WTC11 (cell line): Measurements from ENCODE around the gene APH1B.

Source experiments
- CTCF ChIP-seq: fragments of 200-600 bp; IDR thresholded peaks from 2 replicates; pipeline ENCODE4 v1.8.0; 2022; ENCODE audit warnings: antibody characterized with exemption
- ESRRA ChIP-seq: sonication (generic); formaldehyde crosslinking; IDR thresholded peaks from 2 replicates; pipeline ENCODE4 v1.8.1; 2022; ENCODE audit warnings: mild to moderate bottlenecking, missing genetic modification reagents, borderline replicate concordance
- FOXP4 ChIP-seq: sonication (generic); formaldehyde crosslinking; IDR thresholded peaks from 2 replicates; pipeline ENCODE4 v1.8.0; 2022; ENCODE audit warnings: mild to moderate bottlenecking, missing genetic modification reagents
- MAX ChIP-seq: sonication (generic); formaldehyde crosslinking; IDR thresholded peaks from 2 replicates; pipeline ENCODE4 v1.8.0; 2022; ENCODE audit warnings: mild to moderate bottlenecking, missing genetic modification reagents
- MYBL2 ChIP-seq: sonication (generic); formaldehyde crosslinking; IDR thresholded peaks from 2 replicates; pipeline ENCODE4 v1.8.1; 2023; ENCODE audit warnings: mild to moderate bottlenecking, moderate library complexity, missing genetic modification reagents
- USF2 ChIP-seq: sonication (generic); formaldehyde crosslinking; IDR thresholded peaks from 2 replicates; pipeline ENCODE4 v1.8.1; 2023; ENCODE audit warnings: mild to moderate bottlenecking, missing genetic modification reagents, moderate library complexity
- ZNF219 ChIP-seq: sonication (generic); formaldehyde crosslinking; IDR thresholded peaks from 2 replicates; pipeline ENCODE4 v1.8.0; 2023; ENCODE audit warnings: missing genetic modification reagents, mild to moderate bottlenecking, borderline replicate concordance

- TF ChIP-seq CTCF (no peak), MAX (CRISPR knock-in tag) (no peak), USF2 (no peak), MYBL2 (no peak), ESRRA (CRISPR knock-in tag) (no peak), FOXP4 (CRISPR knock-in tag) (no peak), ZNF219 (CRISPR knock-in tag) (no peak)
Observed at GRCh38 chr15:63236272-63236671, 41.1 kb upstream of the APH1B start.
